Ureter (tissue), 1 donor: ENCODE measurements around the gene AGAP1. TPM values are rescaled to one million over a fixed set of nuclear protein-coding genes. Genes with fewer than 3 reads are reported as not detected.

ENCODE experiments used
- DNase-seq: peaks from one replicate; pipeline ENCODE4 v3.0.0-alpha.2; 2020; ENCODE audit warnings: low spot score
- total RNA-seq: library from RNA; stranded (reverse); gene quantifications from one replicate; pipeline ENCODE4 v1.2.4, GENCODE V29; 2023
- donor health status: DM: yes; HTN: yes; CAD: no.

The AGAP1 gene
- total RNA-seq, 1 donor from 2014 or later: 43.2 TPM

DNA sequence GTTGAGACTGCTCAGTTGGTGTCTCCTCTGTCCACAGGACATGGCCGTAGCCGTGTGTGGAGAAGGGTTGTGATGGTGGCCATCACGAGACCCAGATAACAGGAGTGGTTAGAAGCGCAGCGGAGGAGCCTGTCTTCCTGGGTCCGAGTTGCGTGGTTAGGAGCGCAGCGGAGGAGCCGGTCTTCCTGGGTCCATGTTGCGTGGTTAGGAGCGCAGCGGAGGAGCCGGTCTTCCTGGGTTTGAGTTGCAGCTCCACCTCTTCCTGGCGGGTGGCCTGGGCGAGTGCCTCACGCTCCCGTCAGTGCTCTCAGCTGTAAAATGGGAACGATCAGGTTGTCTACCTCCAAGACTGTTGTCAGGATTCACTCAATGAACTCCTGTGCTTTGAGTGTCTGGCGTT, 498.2 kb downstream of the AGAP1 start:
- no peak for DNase-seq

DNA sequence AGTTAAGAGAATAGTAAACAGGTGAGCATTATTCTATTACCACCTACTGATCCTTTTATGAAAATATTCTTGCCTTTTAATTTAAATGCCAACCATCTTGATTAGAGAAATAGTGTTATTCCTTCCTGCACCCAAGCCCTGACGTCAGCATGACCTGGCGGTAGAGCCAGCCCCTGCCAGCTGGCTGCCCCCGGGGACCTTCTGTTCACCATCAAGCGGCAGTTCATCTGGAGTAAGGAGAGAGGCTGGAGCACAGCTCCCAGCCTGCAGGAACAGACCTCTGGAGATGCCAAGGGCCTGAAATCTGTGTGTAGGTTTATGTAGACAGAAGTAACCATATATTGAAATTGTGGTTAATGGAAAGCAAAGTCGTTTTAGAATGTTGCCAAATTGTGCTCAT, 502.6 kb downstream of the AGAP1 start:
- DNase-seq: no peak

GRCh38 chr2:235999011-235999410, 505.2 kb downstream of the AGAP1 start:
- no peak for DNase-seq

DNA sequence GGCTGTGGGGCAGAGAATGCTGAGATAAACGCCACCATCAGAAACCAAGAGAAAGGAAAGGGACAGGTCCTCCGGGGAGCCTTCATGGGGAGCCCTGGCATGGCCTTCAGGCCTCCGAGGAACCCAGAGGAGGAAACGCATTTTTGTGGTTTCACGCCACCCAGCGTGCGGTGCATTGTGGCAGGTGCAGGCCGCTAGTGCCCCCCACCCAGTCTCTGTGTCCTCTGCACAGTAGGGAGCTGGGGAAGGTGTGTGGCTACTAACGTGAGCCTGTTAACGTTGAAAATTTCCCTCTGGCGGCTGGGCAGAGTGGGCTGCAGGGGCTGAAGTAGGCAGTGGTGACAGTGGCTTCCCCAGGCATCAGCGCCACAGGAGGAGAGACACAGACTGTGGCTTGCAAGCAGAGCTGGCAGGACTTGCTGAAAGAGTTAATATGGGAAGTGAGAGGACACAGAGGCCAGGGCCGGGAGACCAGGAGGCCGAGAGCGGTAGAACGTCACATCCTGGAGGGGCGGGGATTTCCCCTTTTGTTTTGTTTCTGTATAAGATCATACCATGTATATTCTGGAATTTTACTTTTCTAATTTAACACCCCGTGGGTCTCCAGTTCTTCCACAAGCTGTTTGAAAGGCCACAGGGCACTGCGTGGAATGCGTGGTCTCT, 507.5 kb downstream of the AGAP1 start:
- no peak for DNase-seq

- DNase-seq: no peak
Observed at GRCh38 chr2:236001854-236002253, 508.0 kb downstream of the AGAP1 start.

DNA sequence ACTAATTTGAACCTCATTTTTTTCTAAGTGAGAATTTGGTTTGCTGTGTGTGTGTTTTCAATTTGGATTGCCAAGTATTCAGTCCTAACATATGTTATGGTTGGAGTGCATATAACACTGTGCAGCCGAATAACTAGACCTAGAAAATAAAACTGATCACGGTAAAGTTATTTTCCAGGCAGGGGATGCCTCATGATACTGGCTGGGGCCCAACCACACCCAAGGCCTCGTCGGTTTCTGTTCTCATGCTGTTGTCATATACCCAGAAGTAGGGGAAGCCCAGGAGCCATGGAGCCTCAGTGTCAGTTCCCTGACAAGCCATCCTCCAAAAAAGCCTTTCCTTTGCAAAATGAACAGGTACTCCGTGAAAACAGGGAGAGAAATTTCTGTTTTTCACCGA, 514.2 kb downstream of the AGAP1 start:
- DNase-seq: no peak

DNA sequence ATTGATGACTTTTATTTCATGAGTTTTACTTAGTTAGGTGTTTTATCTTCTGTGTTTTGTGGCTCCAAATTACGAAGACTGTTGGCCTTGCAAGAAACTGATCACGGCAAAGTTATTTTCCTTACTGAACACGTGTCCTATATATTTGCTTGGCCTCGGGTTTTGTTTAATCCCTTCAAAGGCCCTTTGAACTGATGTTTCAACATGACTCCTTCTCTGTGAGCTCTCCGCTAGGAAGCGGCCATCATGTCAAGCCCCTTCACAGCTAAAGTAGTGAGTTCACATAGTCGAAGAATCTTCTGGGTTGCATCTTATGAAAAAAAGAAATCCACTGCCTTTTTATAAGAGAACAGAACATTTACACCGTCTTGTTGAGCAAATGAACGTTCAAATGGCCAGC, 515.0 kb downstream of the AGAP1 start:
- DNase-seq: no peak

DNA sequence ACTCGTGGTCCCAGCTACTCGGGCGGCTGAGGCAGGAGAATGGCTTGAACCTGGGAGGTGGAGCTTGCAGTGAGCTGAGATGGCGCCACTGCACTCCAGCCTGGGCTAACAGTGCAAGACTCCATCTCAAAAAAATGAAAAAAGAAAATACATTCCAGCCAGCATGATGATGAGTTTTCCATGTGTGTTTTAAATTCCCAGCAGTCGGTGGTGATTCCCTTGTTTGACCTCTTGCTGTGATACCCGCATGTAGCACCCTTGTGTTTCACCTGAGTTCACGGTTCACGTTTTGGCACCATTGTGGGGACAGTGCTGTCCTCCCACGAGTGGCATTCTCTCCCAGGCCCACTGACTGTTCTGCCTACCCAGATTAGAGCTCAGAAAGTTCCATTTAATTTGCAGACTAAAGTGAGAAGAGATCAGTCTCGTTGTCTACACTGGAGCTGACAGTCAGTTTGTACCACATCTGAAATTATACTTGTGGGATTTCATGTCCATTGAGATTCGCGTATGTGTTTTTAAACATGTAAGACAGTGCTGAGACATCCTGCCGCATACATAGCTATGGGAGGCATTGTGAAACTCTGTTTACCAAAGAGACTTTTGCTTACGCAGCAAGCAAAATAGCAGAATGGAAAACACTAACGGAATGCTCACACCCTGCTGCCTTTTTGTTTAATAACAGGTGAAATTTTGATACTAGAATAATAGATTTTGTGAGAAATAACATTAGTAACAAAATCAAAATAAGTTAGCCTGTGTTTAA, 517.3 kb downstream of the AGAP1 start:
- no peak for DNase-seq

DNA sequence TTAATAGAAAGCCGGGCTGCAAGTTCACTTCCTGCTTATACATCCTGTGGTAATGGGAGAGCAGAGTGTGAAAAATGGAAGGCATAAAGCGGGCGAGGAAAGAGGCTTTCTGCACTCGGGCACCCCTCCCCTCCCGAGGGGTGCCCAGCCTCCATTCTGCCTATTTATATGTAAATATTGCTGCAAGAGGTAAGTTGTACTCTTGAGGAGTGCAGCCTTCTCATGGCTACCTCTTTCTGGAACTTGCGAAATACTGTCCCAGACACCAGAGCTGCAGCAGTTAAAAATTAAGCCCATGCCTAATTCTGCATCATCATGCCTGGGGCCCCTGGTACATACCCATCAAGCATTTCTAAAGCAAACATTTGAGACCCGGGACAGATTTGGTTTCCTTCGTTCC, 518.3 kb downstream of the AGAP1 start:
- DNase-seq: no peak

- DNase-seq: no peak
Observed at GRCh38 chr2:236014408-236015131, 520.7 kb downstream of the AGAP1 start.

GRCh38 chr2:236015171-236015570, 521.3 kb downstream of the AGAP1 start:
- DNase-seq: no peak

- no peak for DNase-seq
Observed at GRCh38 chr2:236016496-236016895, 522.7 kb downstream of the AGAP1 start.

DNA sequence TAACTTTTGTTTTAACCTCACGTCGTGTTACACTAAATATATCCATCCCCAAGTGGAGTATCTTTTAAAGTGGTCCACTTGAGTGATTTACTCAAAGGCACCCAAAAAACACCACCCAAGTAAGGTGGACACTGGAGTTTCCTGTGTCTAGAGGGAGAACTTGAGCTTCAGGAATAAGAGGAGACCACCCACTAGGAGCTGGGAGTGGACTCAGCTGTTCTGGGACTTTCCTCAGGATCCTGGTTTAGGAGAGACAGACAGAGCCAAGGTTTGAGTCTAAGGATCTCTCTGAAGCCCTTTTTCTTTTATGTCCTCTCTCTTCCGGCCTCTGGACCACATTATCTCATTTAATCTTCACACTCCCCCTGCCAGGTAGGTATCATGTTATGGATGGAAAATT, 523.6 kb downstream of the AGAP1 start:
- DNase-seq: no peak

DNA sequence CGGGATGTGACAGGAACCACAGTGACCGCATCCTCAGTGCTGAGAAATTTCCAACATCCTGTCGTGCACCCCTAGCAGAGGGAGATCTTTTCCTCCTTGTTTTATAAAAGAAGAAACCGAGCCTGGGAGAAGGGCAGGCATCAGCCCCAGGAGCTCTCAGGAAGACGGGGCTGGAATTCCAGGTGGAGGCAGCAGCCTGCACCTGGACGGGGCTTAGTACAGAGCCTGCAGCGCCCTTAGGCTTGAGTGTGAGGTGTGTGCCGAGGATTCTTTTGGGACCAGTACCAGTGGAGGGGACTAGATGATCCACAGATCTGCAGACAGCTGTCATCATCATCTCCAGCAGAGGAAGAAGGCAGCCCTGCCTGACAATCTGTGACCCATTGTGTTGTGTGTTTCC, 525.6 kb downstream of the AGAP1 start:
- DNase-seq: no peak

DNA sequence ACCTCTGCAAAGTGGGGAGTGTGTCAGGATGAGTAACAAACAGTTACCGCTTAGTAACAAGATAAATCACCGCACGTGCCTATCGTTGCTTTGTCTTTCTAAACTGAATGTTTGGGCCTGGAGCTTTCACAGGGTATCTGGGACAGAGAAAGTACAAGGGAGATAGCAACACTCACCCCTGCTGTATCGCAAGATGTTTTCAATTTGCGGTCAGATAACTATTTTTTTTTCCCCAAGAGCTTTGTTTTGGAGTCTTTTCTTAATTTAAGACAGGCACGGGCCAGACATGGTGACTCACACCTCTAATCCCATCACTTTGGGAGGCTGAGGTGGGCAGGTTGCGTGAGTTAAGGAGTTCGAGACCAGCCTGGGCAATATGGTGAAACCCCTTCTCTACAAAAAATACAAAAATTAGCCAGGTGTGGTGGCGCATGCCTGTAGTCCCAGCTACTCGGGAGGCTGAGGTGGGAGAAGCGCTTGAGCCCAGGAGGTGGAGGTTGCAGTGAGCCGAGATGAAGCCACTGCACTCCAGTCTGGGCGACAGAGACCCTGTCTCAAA, 527.7 kb downstream of the AGAP1 start:
- no peak for DNase-seq

- DNase-seq: no peak
Observed at GRCh38 chr2:236022128-236022527, 528.3 kb downstream of the AGAP1 start.

GRCh38 chr2:236025892-236026291, 532.0 kb downstream of the AGAP1 start:
- DNase-seq: no peak

- no peak for DNase-seq
Observed at GRCh38 chr2:236026841-236027240, 533.0 kb downstream of the AGAP1 start.

GRCh38 chr2:236028066-236028465, 534.2 kb downstream of the AGAP1 start:
- no peak for DNase-seq

DNA sequence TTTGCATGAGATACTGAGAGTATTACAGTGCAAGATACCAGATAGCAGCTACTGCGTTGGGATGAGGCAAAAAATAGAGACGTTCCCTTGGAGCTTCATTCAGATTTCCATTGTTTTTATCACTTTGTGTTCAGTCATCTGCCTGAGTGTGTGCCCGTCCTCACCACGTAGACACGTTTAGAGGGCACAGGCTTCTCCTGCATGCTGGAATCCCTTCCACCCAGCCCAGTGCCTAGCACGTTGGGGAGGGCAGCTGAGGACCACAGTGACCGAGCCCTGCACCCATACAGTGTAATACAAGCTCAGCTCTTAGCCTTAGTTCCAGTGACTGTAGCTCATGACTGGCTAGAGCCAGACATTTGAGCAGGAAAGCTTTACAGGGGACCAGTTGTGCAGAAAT, 539.6 kb downstream of the AGAP1 start:
- DNase-seq: no peak

GRCh38 chr2:236034974-236035373, 541.1 kb downstream of the AGAP1 start:
- DNase-seq: no peak

GRCh38 chr2:236036045-236036444, 542.2 kb downstream of the AGAP1 start:
- DNase-seq: no peak

GRCh38 chr2:236038096-236038495, 544.3 kb downstream of the AGAP1 start:
- DNase-seq: no peak
